ENCODE results near the gene MYO18B.

The MYO18B gene

DNA sequence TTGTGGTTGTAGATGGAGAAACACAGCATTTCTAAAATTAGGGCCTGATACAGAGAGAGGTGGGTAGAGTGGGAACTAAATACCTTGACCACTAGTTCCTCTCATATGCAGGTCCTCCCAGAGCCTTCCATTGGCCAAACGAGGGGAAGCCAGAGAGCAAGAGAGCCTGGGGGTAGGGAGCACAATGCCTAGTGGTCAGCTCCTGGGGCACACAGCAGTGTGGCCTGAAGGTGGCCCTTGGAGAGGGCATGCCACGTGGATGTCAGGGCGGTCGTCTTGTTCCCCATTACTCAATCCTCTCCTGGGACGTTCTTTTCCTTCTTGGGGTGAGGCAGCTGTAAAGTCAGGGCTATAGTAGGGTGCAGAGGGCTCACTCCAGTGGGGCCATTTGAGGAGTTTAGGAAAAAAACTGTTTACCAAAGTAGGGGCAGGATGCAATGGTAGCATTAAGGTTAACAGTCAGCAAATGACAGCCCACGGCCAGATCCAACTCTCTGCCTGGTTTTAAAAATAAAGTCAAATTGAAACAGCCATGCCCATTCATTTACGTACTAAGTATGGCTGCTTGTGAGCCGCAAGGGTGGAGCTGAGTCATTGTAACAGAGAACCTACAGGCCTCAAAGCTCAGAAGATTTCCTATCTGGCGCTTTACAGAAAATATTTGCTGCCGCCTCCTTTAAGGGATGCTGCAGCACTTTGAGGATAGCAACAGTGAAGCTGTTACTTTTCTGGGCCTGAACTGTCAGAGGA is 7.6 kb downstream of the MYO18B start:
- no peak for DNase-seq

DNA sequence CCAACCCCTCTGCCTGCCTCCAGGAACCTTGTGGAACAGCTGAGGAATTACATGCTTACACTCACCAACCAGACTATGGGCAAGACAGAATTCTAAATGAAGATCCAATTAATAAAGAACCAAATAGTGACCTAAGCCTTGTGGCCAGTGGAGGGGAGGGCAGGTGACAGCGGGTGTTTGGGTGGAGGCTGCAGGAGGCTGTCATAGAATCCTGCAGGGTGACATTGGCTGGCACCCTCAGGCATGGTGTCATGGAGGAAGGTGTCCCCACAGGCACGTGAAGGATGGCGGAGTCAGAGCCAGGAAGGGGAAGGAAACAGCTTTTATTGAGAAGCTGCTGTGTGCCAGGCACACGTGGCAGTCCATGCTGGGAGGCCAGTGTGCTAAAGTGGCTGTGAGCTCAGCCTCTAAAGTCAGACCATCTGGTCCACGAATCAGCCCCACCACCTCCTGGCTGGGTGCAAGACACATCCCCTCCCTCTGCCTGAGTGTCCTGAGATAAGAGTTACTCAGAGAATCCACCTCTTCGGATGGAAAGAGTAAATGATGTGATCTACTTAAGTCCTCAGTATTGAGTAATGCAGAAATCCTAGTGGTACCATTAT is 8.7 kb downstream of the MYO18B start:
- no peak for DNase-seq

DNA sequence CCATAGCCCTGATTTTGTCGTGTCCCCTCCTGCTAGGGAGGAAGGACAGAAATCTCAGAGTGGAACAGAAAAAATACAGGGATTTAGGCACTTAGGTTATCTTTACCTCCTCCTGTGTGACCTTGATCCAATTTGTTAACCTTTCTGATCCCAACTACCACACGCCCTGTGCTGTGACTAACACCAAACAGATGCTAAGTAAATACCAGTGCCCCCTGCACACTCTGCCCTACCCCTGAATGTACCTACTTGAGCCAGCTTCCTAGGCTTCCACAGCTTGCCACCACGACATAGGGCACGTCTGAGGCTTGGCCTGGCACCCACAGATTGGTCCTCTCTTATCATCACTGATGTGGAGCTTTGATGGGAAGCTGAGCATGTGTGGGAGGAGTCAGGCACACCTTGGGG is 9.2 kb downstream of the MYO18B start:
- DNase-seq = no peak

DNA sequence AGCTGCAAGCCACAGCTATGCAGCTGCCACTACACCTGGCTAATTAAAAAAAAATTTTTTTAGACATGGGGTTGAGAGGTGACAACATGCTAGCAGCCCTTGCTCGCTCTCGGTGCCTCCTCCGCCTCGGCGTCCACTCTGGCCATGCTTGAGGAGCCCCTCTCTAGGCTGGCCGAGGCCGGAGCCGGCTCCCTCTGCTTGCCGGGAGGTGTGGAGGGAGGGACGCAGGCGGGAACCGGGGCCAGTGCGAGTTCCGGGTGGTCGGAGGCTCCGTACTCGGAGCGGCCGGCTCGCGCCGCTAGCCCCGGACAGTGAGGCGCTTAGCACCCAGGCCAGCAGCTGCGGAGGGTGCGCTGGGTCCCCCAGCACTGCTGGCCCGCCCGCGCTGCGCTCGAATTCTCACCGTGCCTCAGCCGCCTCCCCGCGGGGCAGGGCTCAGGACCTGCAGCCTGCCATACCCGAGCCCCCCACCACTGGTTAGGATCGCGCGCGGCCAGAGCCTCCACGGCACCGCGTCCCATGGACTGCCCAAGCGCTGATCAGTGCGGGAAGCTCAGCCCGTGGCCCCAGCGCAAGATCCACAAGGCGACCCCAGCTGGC is 10.7 kb downstream of the MYO18B start:
- no peak for DNase-seq

DNA sequence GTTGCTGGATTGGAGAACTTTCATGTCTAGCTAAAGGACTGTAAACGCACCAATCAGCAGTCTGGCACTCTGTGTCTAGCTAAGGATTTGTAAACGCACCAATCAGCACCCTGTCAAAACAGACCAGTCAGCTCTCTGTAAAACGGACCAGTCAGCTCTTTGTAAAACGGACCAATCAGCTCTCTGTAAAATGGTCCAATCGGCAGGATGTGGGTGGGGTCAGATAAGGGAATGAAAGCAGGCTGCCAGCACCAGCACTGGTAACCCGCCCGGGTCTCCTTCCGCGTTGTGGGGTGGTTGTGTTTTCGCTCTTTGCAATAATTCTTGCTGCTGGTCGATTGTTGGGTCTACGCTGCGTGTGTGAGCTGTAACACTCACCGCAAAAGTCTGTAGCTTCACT is 11.3 kb downstream of the MYO18B start:
- DNase-seq = no peak

DNA sequence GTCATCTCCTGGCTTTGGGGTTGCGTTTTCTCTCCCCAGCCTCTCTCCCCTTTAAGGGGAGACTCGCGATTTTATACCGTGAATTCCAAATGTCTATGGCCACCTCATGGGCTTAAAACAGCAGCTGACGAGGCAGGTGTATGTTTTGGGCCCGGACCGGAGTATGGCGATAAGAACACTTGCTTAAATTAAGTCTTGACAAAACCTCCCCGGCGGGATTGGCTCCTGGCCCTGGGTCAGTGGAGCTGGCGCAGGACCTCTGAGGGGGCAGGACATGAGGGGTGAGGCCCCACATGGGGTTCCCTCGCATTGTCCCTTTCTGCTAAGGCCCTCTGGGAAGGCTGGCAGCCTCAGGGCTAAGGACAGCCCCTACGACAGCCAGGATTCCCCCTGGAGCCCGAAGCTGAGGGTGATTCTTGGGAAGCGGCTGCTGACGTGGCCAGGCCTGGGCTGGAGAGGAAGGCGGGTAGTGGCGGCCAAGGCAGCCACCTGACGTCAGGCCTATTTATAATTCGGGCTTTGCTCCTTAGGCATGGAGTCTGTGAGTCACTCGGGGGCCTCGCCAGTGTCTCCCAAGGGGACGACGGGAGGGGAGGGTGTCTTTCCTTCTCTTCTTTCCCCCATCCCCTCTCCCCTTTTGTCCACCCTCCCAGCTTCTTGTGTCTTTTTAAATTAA is 12.7 kb downstream of the MYO18B start:
- DNase-seq = peak; percentile 62

DNA sequence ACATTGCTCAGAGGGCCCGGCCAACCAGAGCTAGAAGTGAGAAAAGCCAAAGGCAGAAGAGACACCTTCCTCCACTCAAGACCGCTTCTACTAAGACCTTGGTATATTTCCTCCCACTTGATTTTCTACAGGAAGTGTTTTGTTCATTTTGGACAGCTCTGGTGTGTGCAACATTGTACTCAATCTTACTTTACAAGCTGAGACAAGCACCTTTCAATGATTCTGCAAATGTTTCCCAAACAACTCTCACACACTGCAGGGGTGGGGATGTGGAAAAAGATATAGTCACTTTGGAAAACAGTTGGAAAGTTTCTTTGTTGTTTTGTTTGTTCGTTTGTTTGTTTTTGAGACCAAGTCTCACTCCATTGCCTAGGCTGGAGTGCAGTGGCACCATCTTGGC is 15.7 kb downstream of the MYO18B start:
- no peak for DNase-seq

DNA sequence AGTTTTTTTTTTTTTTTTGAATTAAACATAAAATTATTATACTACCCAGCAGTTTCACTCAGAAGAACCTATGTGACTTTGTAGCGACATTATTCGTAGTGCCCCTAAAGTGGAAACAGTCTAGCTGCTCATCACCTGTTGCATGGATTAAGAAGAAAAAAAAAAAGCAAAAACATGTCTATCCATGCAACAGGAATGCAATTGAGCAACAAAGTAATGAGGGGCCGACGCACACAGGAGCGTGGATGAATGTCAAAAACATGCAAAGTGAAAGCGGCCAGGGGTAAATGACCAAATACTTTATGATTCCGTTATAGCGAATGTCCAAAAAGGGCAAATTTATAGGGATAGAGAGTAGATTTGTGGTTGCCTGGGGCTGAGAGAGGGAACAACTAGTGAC is 16.3 kb downstream of the MYO18B start:
- DNase-seq = no peak

DNA sequence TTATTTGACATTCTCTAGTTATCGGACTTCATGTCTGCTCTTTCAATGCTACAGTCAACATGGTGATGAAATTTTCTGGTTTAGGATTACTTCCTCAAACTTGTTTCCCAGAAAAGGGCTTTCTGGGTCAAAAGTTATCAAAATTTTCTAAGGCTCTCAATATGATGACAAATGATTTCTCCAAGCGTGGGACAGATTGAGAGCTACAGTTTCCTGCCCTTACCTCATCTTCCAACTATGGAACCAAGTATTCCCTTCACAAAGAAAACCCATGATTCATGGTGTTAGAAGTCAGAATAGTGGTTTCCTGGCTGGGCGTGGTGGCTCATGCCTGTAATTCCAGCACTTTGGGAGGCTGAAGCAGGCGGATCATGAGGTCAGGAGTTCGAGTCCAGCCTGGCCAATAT is 17.8 kb downstream of the MYO18B start:
- DNase-seq = peak; percentile 83

DNA sequence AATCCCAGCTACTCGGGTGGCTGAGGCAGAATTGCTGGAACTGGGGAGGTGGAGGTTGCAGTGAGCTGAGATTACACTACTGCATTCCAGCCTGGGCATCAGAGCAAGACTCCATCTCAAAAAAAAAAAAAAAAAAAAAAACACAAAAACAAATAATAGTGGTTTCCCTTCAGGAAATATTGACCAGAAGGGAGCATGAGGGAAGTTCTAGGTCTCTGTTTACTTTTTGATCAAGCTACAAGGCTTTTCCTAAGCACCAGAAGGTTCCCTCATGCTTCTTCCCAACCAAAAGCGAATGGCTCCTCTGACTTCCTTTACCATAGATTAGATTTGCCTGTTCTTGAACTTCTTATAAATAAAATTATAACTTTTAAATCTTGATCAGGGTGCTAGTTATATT is 18.3 kb downstream of the MYO18B start:
- no peak for DNase-seq

DNA sequence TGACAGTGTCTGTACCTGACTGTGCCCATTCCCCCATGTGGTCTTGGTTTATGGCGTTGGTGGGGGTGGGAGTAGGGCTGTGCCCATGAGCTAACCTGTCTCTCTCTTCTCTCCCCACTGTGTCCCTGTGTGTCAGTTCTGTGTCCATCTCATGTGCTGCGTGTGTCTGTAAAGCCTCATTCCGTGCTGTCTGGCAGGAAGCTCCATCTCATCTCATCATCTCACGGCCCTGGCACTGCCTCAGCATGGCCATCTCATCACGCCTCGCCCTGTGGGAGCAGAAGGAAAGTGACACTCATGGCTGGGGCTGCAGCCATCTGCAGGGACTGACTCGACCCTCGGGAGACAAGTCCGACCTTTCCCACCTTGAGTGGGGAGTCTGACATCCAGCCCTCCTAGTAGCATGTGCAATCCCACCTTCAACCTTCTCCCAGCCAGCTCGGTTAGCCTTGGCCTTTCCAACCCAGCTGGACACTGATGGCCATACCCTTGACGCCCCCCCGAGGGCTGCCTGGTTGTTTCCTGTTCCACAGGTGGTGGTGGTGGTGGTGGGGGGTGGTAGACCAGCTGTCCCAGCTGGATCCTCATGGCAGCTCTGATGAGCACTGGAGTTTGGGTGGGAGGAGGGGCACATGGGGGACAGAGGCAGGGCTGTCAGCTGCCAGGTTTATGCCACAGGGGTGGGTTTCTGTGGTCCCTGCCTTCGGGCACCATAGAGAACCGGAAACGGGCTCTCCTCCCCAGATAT is 19.0 kb downstream of the MYO18B start:
- no peak for DNase-seq

DNA sequence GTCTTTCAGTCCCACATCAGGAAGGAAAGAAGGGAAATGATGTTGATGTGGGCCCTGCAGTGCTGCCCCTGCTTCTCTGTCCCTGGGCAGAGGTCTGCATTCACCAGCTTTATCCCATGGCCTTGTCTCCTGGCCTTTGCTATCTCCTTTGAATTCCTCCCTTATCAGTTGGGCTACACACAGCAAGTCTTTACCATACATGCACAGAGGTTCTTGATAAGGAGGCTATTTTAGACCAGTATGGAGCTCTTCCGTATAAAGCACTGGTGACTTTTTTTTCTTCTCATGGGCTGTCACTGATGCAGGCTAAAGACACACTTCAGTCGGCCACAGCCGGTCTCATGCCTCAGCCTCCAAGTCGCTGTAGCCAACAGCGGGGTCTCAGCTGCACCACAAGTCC is 20.2 kb downstream of the MYO18B start:
- no peak for DNase-seq

DNA sequence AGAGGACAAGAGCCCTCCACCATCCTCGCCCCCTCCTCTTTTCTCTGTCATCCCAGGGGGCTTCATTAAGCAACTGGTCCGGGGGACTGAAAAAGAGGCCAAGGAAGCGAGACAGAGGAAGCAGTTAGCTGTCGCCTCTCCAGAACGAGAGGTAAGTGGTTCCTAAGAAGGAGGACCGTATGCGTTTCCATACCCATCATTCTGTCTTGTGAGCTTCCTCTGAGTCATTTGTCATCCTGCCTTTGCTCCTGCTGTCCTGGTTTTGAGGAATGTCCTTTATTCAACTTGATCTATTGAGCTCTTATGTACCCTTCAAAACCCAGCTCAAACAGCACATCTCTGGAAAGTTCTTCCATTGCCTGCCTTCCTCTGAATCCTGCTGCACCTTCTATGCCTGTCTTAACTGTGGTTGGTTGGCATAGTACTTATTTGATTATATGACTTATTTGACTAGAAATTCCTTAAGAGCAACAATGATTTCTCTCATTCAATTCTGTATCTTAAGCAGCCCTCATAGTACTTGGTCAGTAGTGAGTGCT is 21.3 kb downstream of the MYO18B start:
- no peak for DNase-seq

DNA sequence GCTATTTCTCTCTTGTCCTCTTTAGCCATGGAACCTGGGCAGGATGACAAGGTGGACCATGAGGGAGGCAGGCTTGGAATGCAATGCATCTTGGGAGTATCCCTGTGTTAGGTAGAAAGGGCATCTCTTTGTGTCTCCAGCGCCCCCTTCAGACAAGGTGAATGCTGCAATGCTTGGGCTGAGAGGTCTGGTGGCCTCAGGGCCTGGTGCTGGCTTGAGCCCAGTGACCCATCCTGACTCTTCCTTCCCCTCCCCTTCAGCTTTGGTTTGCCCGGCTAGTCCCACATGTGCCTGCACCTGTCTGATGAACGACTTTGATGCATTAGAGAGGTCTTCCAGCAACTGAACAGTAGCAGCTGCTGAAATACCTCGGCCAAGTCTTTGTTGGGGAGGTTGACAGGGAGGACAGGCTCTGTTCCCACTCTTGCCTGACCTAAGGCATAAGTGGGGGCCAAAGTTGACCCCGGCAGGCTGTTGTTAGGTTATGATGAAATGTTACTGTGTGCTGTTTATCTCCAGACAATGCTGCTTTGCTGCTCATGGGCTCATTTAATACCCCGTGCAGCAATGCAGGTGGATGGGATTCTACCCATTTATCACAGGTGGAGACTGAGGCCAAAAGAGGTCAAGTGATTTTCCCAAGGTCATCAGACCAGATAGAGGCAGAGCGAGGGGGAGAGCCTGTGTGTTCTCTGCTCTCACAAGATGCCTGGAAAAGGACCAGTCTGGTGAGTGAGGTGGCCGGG is 22.5 kb downstream of the MYO18B start:
- no peak for DNase-seq

DNA sequence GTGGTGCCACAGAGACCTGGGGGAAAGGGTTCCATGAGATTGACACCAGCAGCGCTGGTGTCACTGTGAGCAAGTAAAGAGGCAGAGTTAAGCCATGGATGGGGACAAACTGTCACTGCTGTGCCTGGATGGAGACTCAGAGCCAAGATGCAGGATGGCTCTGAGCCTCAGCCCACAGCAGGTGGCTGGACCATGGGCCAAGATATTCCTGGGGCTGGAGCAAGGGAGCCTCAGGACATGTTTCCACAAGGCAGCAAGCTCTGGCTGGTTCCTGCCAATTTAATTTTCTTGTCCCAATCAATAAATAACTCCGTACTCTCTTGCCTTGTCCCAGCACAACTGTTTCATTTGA is 23.0 kb downstream of the MYO18B start:
- DNase-seq = no peak

DNA sequence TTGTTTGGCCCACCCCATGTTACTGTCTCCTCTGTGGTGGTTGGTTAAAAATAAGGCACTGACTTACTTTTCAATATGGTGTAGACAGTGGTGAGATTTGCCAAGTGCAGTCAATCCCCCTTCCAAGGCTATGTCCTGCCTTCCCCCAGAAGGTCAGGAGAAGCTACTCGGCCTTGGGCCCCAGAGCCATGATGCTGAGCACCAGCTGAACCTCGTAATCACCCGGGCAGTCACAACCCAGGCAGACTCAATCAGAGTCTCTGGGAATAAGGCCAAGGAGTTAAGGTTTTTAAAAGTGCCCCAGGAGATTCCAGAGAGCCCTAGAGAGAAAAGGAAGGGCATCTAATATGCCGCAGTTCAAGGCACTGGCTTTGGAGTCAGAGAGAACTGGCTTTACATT is 23.8 kb downstream of the MYO18B start:
- DNase-seq = no peak

DNA sequence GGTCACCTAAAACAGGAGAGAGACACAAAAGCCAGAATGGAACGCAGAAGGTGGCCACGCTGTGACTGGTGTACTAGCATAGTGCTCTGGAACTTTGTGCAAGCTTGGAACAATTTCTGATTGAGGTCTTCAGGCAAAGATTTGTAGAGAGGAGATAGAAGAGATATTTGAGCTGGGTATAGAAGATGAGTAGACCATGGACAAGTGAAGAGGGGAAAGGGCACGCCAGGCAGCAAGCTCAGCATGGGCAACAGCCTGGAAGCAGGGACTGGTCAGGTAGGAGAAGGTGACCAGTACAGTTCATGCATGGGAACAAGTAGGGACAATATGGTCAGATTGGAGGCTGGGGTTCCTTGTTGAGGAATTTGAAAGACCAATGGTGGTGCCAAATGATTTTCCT is 24.4 kb downstream of the MYO18B start:
- DNase-seq = no peak

DNA sequence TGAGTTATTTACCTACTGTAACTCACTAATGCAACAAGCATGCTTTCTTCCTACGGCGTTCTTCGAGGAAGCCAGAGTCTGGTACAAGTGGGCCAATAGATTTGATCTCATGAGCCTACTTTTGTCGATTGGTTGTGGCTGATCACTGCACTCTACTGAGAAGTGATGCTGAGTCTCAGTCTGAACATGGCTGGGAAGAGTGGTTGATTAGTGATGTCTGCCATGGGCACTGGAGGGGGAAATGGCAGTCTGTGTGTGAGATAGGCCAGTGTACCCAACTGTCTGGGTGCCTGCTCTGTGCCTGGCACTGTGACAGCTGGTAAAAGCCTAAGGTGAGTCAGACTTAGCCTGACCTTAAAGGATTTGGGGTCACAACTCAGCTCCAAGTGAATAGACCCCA is 28.3 kb downstream of the MYO18B start:
- DNase-seq = no peak

DNA sequence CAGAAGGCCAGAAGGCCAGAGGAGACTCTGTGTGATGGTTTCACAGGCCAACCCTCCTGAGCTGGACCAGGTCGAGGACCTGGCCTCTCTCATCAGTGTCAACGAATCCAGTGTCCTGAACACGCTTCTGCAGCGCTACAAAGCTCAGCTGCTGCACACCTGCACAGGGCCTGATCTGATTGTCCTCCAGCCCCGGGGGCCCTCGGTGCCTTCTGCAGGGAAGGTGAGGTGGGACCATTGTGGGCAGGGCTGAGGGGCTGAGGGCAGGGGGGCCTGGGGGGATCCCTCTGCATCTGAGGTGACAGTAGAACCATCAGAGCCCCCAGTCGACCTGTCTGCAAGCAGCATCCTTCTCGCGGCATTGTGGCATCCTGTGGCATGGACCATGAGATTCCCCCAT is 30.3 kb downstream of the MYO18B start:
- DNase-seq = no peak

DNA sequence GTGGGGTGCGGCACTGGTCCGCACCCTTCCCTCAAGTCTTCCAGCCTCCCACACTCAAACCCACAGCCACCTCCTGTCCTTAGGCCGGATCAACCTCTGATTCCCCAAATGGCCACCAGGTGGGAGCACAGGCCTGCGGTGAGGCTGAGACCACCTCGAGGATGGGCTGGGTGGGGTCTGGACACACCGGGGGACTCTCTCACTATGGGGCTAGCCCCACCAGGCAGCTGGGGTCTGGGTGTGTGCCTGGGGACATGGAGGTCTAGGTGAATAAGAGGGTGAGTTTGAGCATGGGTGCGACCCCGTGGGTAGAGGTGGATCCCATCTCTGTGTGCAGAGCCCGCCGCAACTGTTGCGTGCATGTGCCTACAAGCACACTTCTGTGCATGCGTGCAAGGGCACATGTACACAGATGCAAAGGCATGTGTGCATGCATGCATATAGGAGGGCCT is 32.6 kb downstream of the MYO18B start:
- DNase-seq = no peak

DNA sequence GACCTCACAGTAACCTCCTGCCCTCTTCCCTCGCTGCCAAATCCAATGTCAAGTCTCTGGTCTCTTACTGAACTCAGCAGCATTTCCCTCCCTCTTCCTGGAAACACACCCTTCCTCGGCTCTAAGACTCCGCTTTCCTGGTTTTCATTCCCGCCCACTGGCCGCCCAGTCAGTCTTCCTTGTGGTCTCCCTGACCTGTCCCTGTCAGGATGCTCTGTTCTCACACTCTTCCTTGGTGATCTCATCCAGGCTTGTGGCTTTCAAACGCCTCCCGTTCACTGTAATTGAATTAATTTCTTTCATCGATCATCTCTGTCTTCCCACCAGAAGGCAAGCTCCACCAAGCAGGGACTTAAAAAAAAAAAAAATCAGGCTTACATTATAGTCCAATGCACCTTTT is 33.5 kb downstream of the MYO18B start:
- peak; percentile 16 for DNase-seq

DNA sequence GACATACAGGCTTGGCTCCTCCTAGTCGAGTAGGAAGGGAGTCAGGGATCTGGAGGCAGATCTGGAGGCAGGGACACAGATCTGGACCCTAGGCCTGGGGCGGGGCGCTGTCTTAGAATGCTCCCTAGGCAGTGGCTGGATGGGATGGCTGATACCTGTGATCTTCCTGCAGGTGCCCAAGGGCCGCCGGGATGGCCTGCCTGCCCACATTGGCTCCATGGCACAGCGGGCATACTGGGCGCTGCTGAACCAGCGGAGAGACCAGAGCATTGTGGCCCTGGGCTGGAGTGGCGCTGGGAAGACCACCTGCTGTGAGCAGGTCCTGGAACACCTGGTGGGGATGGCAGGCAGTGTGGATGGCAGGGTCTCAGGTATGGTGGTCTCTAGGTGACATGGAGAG is 35.4 kb downstream of the MYO18B start:
- no peak for DNase-seq

All from fibroblast of skin of abdomen (primary cell).